T-cell (primary cell): ENCODE measurements around the gene FBN2. TPM values are rescaled to one million over a fixed set of nuclear protein-coding genes. Genes with fewer than 3 reads are reported as not detected.

Experiments used
- ATAC-seq, 4 experiments: fragments of 200-7000 bp in 3 of 4; fragments of 150-1000 bp in 1 of 4; cut with Tn5 transposase; replicated peaks in 1 of 4; 1 replicate in 3 of 4; 2 replicates in 1 of 4; pipeline ENCODE4 v1.10.0; 2021; ENCODE audit warnings: moderate library complexity in 3 of 4, mild to moderate bottlenecking in 2 of 4, moderate number of reproducible peaks in 1 of 4
- CTCF ChIA-PET, 2 donors: fragments of 300-600 bp; sonication (Branson Sonifier 250); formaldehyde crosslinking; loops; one replicate each; lab custom pipeline; 2022; ENCODE audit warnings: antibody characterized with exemption in 2 of 2; lab: Charles Lee
- POLR2A ChIA-PET, 2 donors: fragments of 300-600 bp; sonication (Branson Sonifier 250); formaldehyde crosslinking; loops; one replicate each; lab custom pipeline; 2022; ENCODE audit warnings: antibody characterized with exemption in 2 of 2; lab: Charles Lee
- DNase-seq, 35 experiments: peaks; one replicate each; pipeline versions ENCODE4 v3.0.0 to v3.0.0-alpha.2; 2013 to 2023
- H3K27ac ChIP-seq: one replicate; pipeline ENCODE4 v1.5.1; 2013; ENCODE audit warnings: low read length
- H3K27me3 ChIP-seq, 2 experiments: replicated peaks in 1 of 2; 1 replicate in 1 of 2; 2 replicates in 1 of 2; pipeline versions ENCODE4 v1.6.1 to v1.7.0; 2013; ENCODE audit warnings: low read length in 1 of 2, mixed read lengths in 1 of 2; ENCODE audit not compliant: control insufficient read depth in 2 of 2, insufficient read depth in 2 of 2; ENCODE audit errors: extremely low read depth in 1 of 2
- H3K36me3 ChIP-seq, 2 donors: 1 replicate in 1 of 2; 2 replicates in 1 of 2; pipeline versions ENCODE4 v1.6.1 to v1.7.0; 2013; ENCODE audit warnings: low read length in 1 of 2; ENCODE audit not compliant: control insufficient read depth in 2 of 2, insufficient read depth in 1 of 2; ENCODE audit errors: extremely low read depth in 1 of 2
- H3K4me1 ChIP-seq, 2 experiments: 1 replicate in 1 of 2; 2 replicates in 1 of 2; pipeline versions ENCODE4 v1.6.1 to v1.7.0; 2013; ENCODE audit warnings: low read length in 2 of 2, mixed read lengths in 1 of 2; ENCODE audit not compliant: insufficient read depth in 2 of 2, control insufficient read depth in 1 of 2; ENCODE audit errors: extremely low read depth in 1 of 2
- H3K4me3 ChIP-seq, 2 donors: 1 replicate in 1 of 2; 2 replicates in 1 of 2; pipeline versions ENCODE4 v1.5.1 to v1.7.0; 2013; ENCODE audit warnings: mild to moderate bottlenecking in 2 of 2, low read length in 1 of 2, moderate library complexity in 1 of 2; ENCODE audit not compliant: control insufficient read depth in 1 of 2; ENCODE audit errors: extremely low read depth in 1 of 2
- H3K9me3 ChIP-seq: 2 replicates; pipeline ENCODE4 v1.7.0; 2013
- H3K27ac Mint-ChIP-seq, 2 donors: one replicate each; pipeline ENCODE4 v1.8.0; 2020 to 2021; ENCODE audit warnings: mild to moderate bottlenecking in 2 of 2, mixed read lengths in 2 of 2
- H3K27me3 Mint-ChIP-seq, 2 donors: one replicate each; pipeline ENCODE4 v1.8.0; 2021 to 2022; ENCODE audit warnings: mixed read lengths in 2 of 2
- H3K36me3 Mint-ChIP-seq: one replicate; pipeline ENCODE4 v1.8.0; 2021; ENCODE audit warnings: mixed read lengths
- H3K4me1 Mint-ChIP-seq, 3 donors: one replicate each; pipeline ENCODE4 v1.8.0; 2020 to 2022; ENCODE audit warnings: mixed read lengths in 3 of 3, mild to moderate bottlenecking in 1 of 3
- H3K4me3 Mint-ChIP-seq, 3 donors: one replicate each; pipeline ENCODE4 v1.8.0; 2020 to 2022; ENCODE audit warnings: mild to moderate bottlenecking in 3 of 3, mixed read lengths in 3 of 3, moderate library complexity in 3 of 3
- H3K9me3 Mint-ChIP-seq, 3 donors: one replicate each; pipeline ENCODE4 v1.8.0; 2020 to 2022; ENCODE audit warnings: mixed read lengths in 3 of 3
- WGBS: methylation state at CpG from one replicate; pipeline ENCODE4 v1.1.5; 2013; ENCODE audit warnings: missing lambda C conversion rate; ENCODE audit not compliant: insufficient coverage; 5-methylcytosine and 5-hydroxymethylcytosine counted together
- total RNA-seq, 35 experiments: library from RNA in 6 of 35; stranded (reverse) in 6 of 35; fragments of 120-200 nt in 1 of 35; gene quantifications; one replicate each; pipeline versions ENCODE4 v1.2.1 to v1.2.4 and lab custom pipeline; 2013 to 2026

The FBN2 gene
- total RNA-seq, 5 donors from 2014 or later (not counting 1 experiment from before 2014, with no cell fraction given), result 0.32 to 0.61 (median 0.36) TPM; not detected in 2

GRCh38 chr5:128224336-128224735 is 313.7 kb downstream of the FBN2 start:
- no peaks in the 10 kb centered on the region for H3K4me1 ChIP-seq
- no peak overlapping the region for H3K4me3 Mint-ChIP-seq
- ChIA-PET POLR2A (no interaction called here), CTCF (no interaction called here)
- no peak overlapping the region for H3K27ac ChIP-seq
- no CpG with 5 or more reads among the region's 1 CpG for WGBS
- H3K27ac Mint-ChIP-seq, result no peak overlapping the region
- H3K9me3 ChIP-seq, result no peaks in the 10 kb centered on the region
- H3K9me3 Mint-ChIP-seq, result no peaks in the 10 kb centered on the region
- H3K4me3 ChIP-seq, result no peak overlapping the region
- H3K4me1 Mint-ChIP-seq, result no peaks in the 10 kb centered on the region
- H3K36me3 ChIP-seq, result no peaks in the 10 kb centered on the region
- H3K27me3 Mint-ChIP-seq, result peaks cover 2 to 6% of the 10 kb centered on the region in 2 donors
- no peak for DNase-seq
- H3K36me3 Mint-ChIP-seq, result no peaks in the 10 kb centered on the region
- H3K27me3 ChIP-seq, result no peaks in the 10 kb centered on the region
- ATAC-seq, result no peak

- Histone ChIP-seq H3K4me3 (no peak overlapping the region), H3K36me3 (no peaks in the 10 kb centered on the region), H3K9me3 (no peaks in the 10 kb centered on the region), H3K27ac (no peak overlapping the region), H3K4me1 (no peaks in the 10 kb centered on the region), H3K27me3 (peaks cover 0 to 5% of the 10 kb centered on the region in 2 experiments)
- POLR2A ChIA-PET, result no interaction called here
- CTCF ChIA-PET, result no interaction called here
- no peak for ATAC-seq
- Mint-ChIP-seq H3K4me1 (no peaks in the 10 kb centered on the region), H3K36me3 (no peaks in the 10 kb centered on the region), H3K27me3 (peaks cover 2 to 9% of the 10 kb centered on the region in 2 donors), H3K9me3 (no peaks in the 10 kb centered on the region), H3K4me3 (no peak overlapping the region), H3K27ac (no peak overlapping the region)
- DNase-seq, result no peak
- no CpG with 5 or more reads among the region's 2 CpGs for WGBS
Observed at GRCh38 chr5:128220841-128221240, 317.2 kb downstream of the FBN2 start.

- H3K36me3 Mint-ChIP-seq, result no peaks in the 10 kb centered on the region
- no peaks in the 10 kb centered on the region for H3K9me3 Mint-ChIP-seq
- ATAC-seq (no peak), DNase-seq (no peak)
- Histone ChIP-seq H3K4me1 (no peaks in the 10 kb centered on the region), H3K27me3 (peaks cover 0 to 5% of the 10 kb centered on the region in 2 experiments), H3K9me3 (no peaks in the 10 kb centered on the region), H3K36me3 (no peaks in the 10 kb centered on the region), H3K4me3 (no peak overlapping the region), H3K27ac (no peak overlapping the region)
- H3K4me3 Mint-ChIP-seq, result no peak overlapping the region
- H3K4me1 Mint-ChIP-seq, result peaks cover 0 to 2% (median 2%) of the 10 kb centered on the region in 3 donors
- WGBS, result 80% methylated on average over 11 of the region's 15 CpGs
- H3K27ac Mint-ChIP-seq, result no peak overlapping the region
- CTCF ChIA-PET, result no interaction called here
- H3K27me3 Mint-ChIP-seq, result peaks cover 2 to 4% of the 10 kb centered on the region in 2 donors
- POLR2A ChIA-PET, result no interaction called here
Observed at GRCh38 chr5:128216860-128217531, 321.0 kb downstream of the FBN2 start.

GRCh38 chr5:128216285-128216684 is 321.8 kb downstream of the FBN2 start:
- Mint-ChIP-seq H3K4me3 (no peak overlapping the region), H3K27ac (no peak overlapping the region), H3K4me1 (peaks cover 0 to 2% (median 2%) of the 10 kb centered on the region in 3 donors), H3K9me3 (no peaks in the 10 kb centered on the region), H3K36me3 (no peaks in the 10 kb centered on the region), H3K27me3 (peaks cover 2 to 4% of the 10 kb centered on the region in 2 donors)
- no peaks in the 10 kb centered on the region for H3K36me3 ChIP-seq
- DNase-seq (no peak), ATAC-seq (no peak)
- H3K27me3 ChIP-seq, result peaks cover 0 to 5% of the 10 kb centered on the region in 2 experiments
- H3K4me1 ChIP-seq, result no peaks in the 10 kb centered on the region
- H3K27ac ChIP-seq, result no peak overlapping the region
- no peaks in the 10 kb centered on the region for H3K9me3 ChIP-seq
- CTCF ChIA-PET, result no interaction called here
- H3K4me3 ChIP-seq, result no peak overlapping the region
- 88% methylated on average over 6 of the region's 7 CpGs for WGBS
- POLR2A ChIA-PET, result no interaction called here

GRCh38 chr5:128213833-128214232 is 324.2 kb downstream of the FBN2 start:
- DNase-seq, result no peak
- Histone ChIP-seq H3K4me3 (no peak overlapping the region), H3K4me1 (no peaks in the 10 kb centered on the region), H3K9me3 (no peaks in the 10 kb centered on the region), H3K36me3 (no peaks in the 10 kb centered on the region), H3K27ac (no peak overlapping the region), H3K27me3 (peaks cover 0 to 5% of the 10 kb centered on the region in 2 experiments)
- H3K27ac Mint-ChIP-seq, result no peak overlapping the region
- H3K4me3 Mint-ChIP-seq, result no peak overlapping the region
- ATAC-seq, result no peak
- WGBS, result 83% methylated on average over 2 of the region's 5 CpGs
- H3K4me1 Mint-ChIP-seq, result peaks cover 0 to 2% (median 2%) of the 10 kb centered on the region in 3 donors
- CTCF ChIA-PET, result interaction anchor here in 1 of 2 donors (1.2 kb wide), 1 partner anchor 12 kb away, joined by 3 read pairs; no protein-coding TSS in a partner anchor
- H3K36me3 Mint-ChIP-seq, result no peaks in the 10 kb centered on the region
- POLR2A ChIA-PET, result no interaction called here
- peaks cover 4 to 6% of the 10 kb centered on the region in 2 donors for H3K27me3 Mint-ChIP-seq
- no peaks in the 10 kb centered on the region for H3K9me3 Mint-ChIP-seq

GRCh38 chr5:128213340-128213739 is 324.7 kb downstream of the FBN2 start:
- WGBS, result 15% methylated on average over 4 of the region's 4 CpGs
- peak in 16 of 35 experiments; percentile 9 to 62 (median 18) for DNase-seq
- no peak overlapping the region for H3K4me3 Mint-ChIP-seq
- H3K27ac Mint-ChIP-seq, result no peak overlapping the region
- H3K4me1 Mint-ChIP-seq, result peaks cover 0 to 2% (median 2%) of the 10 kb centered on the region in 3 donors
- peaks cover 6 to 8% of the 10 kb centered on the region in 2 donors for H3K27me3 Mint-ChIP-seq
- Histone ChIP-seq H3K36me3 (no peaks in the 10 kb centered on the region), H3K4me1 (no peaks in the 10 kb centered on the region), H3K27ac (no peak overlapping the region), H3K27me3 (peaks cover 0 to 5% of the 10 kb centered on the region in 2 experiments), H3K4me3 (no peak overlapping the region), H3K9me3 (no peaks in the 10 kb centered on the region)
- ATAC-seq, result no peak
- no peaks in the 10 kb centered on the region for H3K36me3 Mint-ChIP-seq
- POLR2A ChIA-PET, result no interaction called here
- H3K9me3 Mint-ChIP-seq, result no peaks in the 10 kb centered on the region
- CTCF ChIA-PET, result interaction anchor here in 1 of 2 donors (1.2 kb wide), 1 partner anchor 798 kb away, joined by 3 read pairs; no protein-coding TSS in a partner anchor
